Lower lobe of right lung (tissue), 2 donors: ENCODE measurements around the gene TMEM45B. TPM values are rescaled to one million over a fixed set of nuclear protein-coding genes. Genes with fewer than 3 reads are reported as not detected.
"Not testable (repeated sequence)": the region's sequence is repeated elsewhere in the genome, so short reads cannot be mapped to it uniquely, and the experiment has no call there.

ENCODE experiments used
- ATAC-seq, 2 donors: fragments of 200-7000 bp; cut with Tn5 transposase; one replicate each; pipeline ENCODE4 v1.9.1; 2020 to 2022; ENCODE audit warnings: mild to moderate bottlenecking in 2 of 2, moderate library complexity in 2 of 2
- DNase-seq: peaks from one replicate; pipeline ENCODE4 v3.0.0-alpha.2; 2020
- H3K27ac ChIP-seq: fragments of 200-600 bp; one replicate; pipeline ENCODE4 v1.8.0; 2022
- H3K27me3 ChIP-seq: fragments of 200-600 bp; one replicate; pipeline ENCODE4 v1.8.0; 2022; ENCODE audit warnings: low read depth
- H3K36me3 ChIP-seq: fragments of 200-600 bp; one replicate; pipeline ENCODE4 v1.8.0; 2022; ENCODE audit warnings: mild to moderate bottlenecking
- H3K4me1 ChIP-seq: fragments of 200-600 bp; one replicate; pipeline ENCODE4 v1.8.0; 2022
- H3K4me3 ChIP-seq: fragments of 200-600 bp; one replicate; pipeline ENCODE4 v1.8.0; 2022; ENCODE audit warnings: mild to moderate bottlenecking
- H3K9me3 ChIP-seq: fragments of 200-600 bp; one replicate; pipeline ENCODE4 v1.8.0; 2022
- intact Hi-C: fragments of 100-400 bp; cut with DNase I; formaldehyde crosslinking; loops from one replicate; pipeline ENCODE4 v1.11.0; 2022
- total RNA-seq: library from RNA; stranded (reverse); fragmentation: NEBNext Ultra II Directional; extraction: Animal tissue kit (Norgen Biotek cat#: 25700); gene quantifications from one replicate; pipeline ENCODE4 v1.2.1, GENCODE V29; 2021
- TF ChIP-seq, protein P1 (sequence below): fragments of 200-600 bp; IDR thresholded peaks from one replicate; pipeline ENCODE4 v1.8.0; 2022; ENCODE audit warnings: antibody characterized with exemption, mild to moderate bottlenecking
- donor health status: DM: no; HTN: yes; CAD: no; lungs with severe emphysema.

The TMEM45B gene
- total RNA-seq, 1 donor from 2014 or later = 13.8 TPM

DNA sequence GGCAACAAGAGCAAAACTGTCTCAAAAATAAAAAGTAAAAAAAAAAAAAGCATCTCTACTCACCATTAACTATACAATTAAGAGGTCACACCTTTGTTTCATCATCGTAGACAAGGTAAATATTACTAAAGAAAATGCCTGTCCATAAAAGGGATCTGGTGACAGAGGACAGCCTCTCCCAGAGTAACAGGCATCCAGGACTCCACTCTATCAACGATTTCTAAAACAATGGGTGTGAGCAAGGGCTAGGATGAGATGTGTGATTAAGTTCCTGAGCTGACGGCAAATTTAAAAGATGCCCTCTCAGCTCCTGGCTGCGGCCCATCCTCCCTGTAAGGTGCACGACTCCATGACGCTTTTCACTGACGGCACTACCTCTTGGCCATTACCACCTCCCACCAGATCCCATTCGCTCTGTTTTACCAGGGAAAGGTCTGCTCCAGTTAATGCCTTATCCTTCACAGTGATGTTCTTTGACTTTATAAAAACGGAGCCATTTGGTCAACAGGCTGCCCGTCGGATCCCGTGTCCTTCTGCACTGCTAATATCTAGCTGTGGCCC lies 2.3 kb upstream of the TMEM45B start:
- H3K4me1 ChIP-seq = no peaks in the 10 kb centered on the region
- H3K27me3 ChIP-seq = peaks cover 9% of the 10 kb centered on the region
- ATAC-seq (no peak), DNase-seq (no peak)
- no peaks in the 10 kb centered on the region for H3K9me3 ChIP-seq
- H3K4me3 ChIP-seq = no peak overlapping the region
- no peaks in the 10 kb centered on the region for H3K36me3 ChIP-seq
- intact Hi-C loops = no loop called here
- H3K27ac ChIP-seq = no peak overlapping the region
- TF ChIP-seq, protein P1, sequence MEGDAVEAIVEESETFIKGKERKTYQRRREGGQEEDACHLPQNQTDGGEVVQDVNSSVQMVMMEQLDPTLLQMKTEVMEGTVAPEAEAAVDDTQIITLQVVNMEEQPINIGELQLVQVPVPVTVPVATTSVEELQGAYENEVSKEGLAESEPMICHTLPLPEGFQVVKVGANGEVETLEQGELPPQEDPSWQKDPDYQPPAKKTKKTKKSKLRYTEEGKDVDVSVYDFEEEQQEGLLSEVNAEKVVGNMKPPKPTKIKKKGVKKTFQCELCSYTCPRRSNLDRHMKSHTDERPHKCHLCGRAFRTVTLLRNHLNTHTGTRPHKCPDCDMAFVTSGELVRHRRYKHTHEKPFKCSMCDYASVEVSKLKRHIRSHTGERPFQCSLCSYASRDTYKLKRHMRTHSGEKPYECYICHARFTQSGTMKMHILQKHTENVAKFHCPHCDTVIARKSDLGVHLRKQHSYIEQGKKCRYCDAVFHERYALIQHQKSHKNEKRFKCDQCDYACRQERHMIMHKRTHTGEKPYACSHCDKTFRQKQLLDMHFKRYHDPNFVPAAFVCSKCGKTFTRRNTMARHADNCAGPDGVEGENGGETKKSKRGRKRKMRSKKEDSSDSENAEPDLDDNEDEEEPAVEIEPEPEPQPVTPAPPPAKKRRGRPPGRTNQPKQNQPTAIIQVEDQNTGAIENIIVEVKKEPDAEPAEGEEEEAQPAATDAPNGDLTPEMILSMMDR = no peak

DNA sequence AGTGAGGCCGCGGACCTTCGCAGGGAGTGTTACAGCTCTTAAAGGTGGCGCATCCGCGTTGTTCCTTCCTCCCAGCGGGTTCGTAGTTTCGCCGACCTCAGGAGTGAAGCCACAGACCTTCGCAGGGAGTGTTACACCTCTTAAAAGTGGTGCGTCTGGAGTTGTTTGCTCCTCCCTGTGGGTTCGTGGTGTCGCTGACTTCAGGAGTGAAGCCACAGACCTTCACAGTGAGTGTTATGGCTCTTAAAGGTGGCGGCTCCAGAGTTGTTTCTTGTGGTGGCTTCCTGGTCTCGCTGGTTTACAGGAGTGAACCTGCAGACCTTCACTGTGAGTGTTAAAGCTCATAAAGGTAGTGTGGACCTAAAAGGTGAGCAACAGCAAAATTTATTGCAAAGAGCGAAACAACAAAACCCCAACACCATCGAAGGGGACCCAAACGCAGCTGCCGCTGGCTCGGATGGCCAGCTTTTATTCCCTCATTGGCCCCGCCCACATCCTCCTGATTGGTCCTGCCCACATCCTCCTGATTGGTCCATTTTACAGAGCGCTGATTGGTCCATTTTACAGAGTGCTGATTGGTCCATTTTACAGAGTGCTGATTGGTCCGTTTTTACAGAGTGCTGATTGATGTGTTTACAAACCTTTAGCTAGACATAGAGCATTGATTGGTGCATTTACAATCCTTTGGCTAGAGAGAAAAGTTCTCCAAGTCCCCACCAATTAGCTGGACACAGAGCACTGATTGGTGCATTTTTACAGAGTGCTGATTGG lies 1.2 kb upstream of the TMEM45B start:
- Histone ChIP-seq H3K27ac (no peak overlapping the region), H3K36me3 (no peaks in the 10 kb centered on the region), H3K27me3 (peaks cover 9% of the 10 kb centered on the region), H3K9me3 (no peaks in the 10 kb centered on the region), H3K4me1 (no peaks in the 10 kb centered on the region), H3K4me3 (no peak overlapping the region)
- ATAC-seq = no peak
- intact Hi-C loops = no loop called here
- no peak for DNase-seq
- TF ChIP-seq, protein P1 = no peak

DNA sequence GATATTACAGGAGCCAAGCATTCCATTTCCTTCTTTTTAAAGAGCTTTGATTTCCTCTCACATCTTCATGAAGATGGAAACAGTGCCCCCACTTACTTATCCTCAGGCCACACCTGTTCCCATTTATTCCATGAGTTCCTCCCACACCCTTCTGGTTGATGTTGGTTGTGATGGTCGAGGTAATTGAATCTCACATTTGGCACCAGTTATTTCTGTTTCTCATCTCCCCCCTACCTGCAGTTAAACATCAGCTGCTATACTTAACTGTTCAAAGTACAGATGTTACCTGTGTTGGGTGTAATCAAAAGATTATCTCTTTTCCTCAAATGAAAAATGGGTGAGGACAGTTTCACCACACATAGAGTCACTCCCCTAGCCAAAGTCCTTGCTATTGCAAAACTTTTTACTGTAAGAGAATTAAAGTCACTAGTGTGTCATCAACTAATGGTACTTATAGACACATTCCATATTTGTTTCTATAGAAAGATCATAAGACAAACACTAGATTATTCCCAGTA lies 1.9 kb downstream of the TMEM45B start:
- Histone ChIP-seq H3K4me3 (no peak overlapping the region), H3K27ac (no peak overlapping the region), H3K4me1 (no peaks in the 10 kb centered on the region), H3K9me3 (no peaks in the 10 kb centered on the region), H3K36me3 (no peaks in the 10 kb centered on the region), H3K27me3 (peaks cover 9% of the 10 kb centered on the region)
- intact Hi-C loops = no loop called here
- TF ChIP-seq, protein P1 = no peak
- ATAC-seq = no peak
- no peak for DNase-seq

DNA sequence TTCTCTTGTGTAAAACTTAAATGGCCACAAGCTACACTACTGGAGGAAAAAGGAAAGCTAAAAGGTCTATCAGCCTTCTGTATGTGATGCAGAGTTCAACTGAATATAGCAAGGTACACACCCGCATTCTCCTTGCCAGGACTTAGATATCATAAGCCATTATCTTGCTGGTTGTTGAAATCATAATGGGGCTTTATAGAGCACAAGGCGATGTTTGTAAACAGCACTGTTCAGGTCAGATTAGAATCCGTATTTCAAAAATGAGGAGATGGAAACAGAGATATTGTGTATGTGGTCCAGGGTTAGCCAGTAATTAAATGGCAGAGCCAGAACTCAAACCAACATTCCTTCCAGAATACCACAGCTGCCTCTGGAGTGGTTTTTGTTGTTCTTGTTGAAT lies 2.6 kb downstream of the TMEM45B start:
- ATAC-seq, H3K27me3 ChIP-seq, DNase-seq, H3K9me3 ChIP-seq, H3K4me1 ChIP-seq, H3K27ac ChIP-seq, intact Hi-C loops, H3K4me3 ChIP-seq, H3K36me3 ChIP-seq: not testable (repeated sequence)

DNA sequence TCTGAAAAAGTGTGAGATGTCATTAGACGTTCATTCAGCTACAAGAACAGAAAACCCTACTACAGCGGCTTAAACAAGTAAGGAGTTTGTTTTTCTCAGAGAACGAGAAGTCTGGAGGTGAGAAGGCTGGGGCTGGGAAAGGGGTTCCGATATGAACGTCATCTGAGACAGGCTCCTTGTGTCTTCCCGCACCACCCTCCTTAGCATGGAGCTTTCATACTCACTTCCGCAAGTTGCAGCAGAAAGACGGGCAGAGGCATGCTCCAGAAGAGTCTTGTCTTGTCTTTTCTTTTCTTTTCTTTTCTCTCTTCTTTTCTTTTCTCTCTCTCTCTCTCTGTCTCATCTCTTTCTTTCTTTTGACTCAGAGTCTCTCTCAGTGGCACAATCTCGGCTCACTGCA lies 3.6 kb downstream of the TMEM45B start:
- intact Hi-C loops = no loop called here
- TF ChIP-seq, protein P1 = no peak
- Histone ChIP-seq H3K9me3 (no peaks in the 10 kb centered on the region), H3K27me3 (peaks cover 9% of the 10 kb centered on the region), H3K36me3 (no peaks in the 10 kb centered on the region), H3K27ac (no peak overlapping the region), H3K4me1 (no peaks in the 10 kb centered on the region), H3K4me3 (no peak overlapping the region)
- ATAC-seq (no peak), DNase-seq (no peak)

DNA sequence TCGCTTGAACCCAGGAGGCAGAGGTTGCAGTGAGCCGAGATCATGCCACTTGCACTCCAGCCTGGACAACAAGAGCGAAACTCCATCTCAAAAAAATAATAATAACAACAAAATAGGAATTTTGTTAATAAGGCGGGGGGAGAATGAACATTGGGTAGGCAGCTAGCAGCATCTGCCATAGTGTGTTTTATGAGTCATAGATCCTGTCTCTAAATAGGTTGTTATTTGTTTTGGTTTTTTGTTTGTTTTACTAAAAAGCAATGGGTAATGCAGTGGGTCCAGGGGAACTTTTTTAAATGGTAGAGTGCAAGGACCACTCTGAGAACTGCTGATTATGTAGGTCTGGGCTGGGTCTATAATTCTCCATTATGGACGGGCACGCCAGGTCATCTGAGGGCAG lies 4.6 kb downstream of the TMEM45B start:
- H3K27me3 ChIP-seq, ATAC-seq, H3K36me3 ChIP-seq, intact Hi-C loops, H3K27ac ChIP-seq, H3K4me1 ChIP-seq, H3K9me3 ChIP-seq, DNase-seq, H3K4me3 ChIP-seq: not testable (repeated sequence)

DNA sequence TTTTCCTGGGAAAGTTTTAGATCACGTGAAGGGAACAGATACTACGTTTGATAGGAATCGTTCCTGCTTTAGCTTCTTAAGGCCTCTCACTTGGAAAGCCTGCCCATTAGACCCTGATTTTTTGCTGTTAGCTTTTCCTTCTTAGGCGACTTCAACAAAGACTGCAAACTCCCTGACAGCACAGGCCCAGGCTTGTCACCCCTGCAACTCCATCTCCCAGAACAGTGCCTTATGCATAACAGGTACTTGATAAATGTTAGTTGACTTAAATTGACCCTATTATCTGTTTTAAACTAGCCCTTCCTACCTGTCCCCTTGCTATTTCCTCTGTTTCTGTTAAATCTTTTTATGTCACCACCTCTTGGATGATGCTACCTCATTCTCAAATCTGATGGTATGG lies 7.6 kb downstream of the TMEM45B start:
- intact Hi-C loops, ATAC-seq, H3K27ac ChIP-seq, H3K27me3 ChIP-seq, DNase-seq, H3K36me3 ChIP-seq, H3K4me3 ChIP-seq, H3K4me1 ChIP-seq, H3K9me3 ChIP-seq: not testable (repeated sequence)

DNA sequence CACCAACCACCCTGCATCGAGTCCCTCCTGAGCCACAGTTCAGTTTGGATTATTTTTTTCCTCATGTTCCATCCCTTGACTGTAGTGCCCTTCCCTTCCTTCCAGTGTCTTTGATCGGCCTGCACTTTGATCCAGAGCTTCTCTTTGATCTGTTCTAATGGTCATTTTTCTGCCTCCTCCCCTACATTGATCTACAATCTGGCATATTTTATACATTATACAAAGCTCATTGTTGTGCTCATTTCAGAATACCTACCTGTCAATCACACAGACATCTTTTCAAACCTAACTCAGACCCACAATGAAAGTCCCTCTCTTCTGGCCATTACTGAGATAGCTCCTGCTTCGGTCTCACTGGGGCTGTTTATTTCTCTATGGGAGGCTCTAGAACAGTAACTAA lies 8.2 kb downstream of the TMEM45B start:
- H3K4me1 ChIP-seq, H3K9me3 ChIP-seq, H3K27me3 ChIP-seq, intact Hi-C loops, H3K36me3 ChIP-seq, DNase-seq, ATAC-seq, H3K4me3 ChIP-seq, H3K27ac ChIP-seq: not testable (repeated sequence)
